ENCODE measurements around the gene SLC46A2.

Gene SLC46A2

GRCh38 chr9:112867275-112867991 lies 23.2 kb downstream of the SLC46A2 start:
- no peak for TF ChIP-seq CTCF (IDR thresholded peaks at IDR 0.05; ENCODE audit: low read depth, low read length)

DNA sequence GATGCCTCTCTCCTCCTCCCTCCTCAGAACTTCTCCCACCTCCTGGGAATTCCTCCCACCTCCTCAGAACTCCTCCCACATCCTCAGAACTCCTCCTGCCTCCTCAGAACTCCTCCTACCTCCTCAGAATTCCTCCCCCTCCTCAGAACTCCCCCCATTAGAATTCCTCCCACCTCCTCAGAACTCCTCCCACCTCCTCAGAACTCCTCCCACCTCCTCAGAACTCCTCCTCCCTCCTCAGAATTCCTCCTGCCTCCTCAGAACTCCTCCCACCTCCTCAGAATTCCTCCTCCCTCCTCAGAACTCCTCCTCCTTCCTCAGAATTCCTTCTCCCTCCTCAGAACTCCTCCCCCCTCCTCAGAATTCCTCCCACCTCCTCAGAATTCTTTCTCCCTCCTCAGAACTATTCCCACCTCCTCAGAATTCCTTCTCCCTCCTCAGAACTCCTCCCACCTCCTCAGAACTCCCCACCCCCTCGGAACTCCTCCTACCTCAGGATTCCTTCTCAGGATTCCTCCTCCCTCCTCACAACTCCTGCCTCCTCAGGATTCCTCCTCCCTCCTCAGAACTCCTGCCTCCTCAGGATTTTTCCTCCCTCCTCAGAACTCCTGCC lies 23.9 kb downstream of the SLC46A2 start:
- TF ChIP-seq CTCF (IDR thresholded peaks at IDR 0.05; ENCODE audit: low read depth, low read length) = no peak
- no peak overlapping the region for H3K4me3 ChIP-seq (ENCODE audit: low read depth, low read length)

More at GRCh38 chr9:112867275-112867991, 23.2 kb downstream of the SLC46A2 start:
- 0 out of 2 replicates have a peak overlapping the region, but pooled peaks have one; percentile 19 for H3K4me3 ChIP-seq (ENCODE audit: low read depth, low read length)

GRCh38 chr9:112864982-112865381 lies 25.7 kb downstream of the SLC46A2 start:
- H3K4me3 ChIP-seq (ENCODE audit: low read depth, low read length) = no peak overlapping the region
- TF ChIP-seq CTCF (IDR thresholded peaks at IDR 0.05; ENCODE audit: low read depth, low read length) = no peak

- no peak overlapping the region for H3K4me3 ChIP-seq (ENCODE audit: low read depth, low read length)
- no peak for TF ChIP-seq CTCF (IDR thresholded peaks at IDR 0.05; ENCODE audit: low read depth, low read length)
Measured at GRCh38 chr9:112864403-112864802, 26.3 kb downstream of the SLC46A2 start.

- no peak overlapping the region for H3K4me3 ChIP-seq (ENCODE audit: low read depth, low read length)
- TF ChIP-seq CTCF (IDR thresholded peaks at IDR 0.05; ENCODE audit: low read depth, low read length) = no peak
Measured at GRCh38 chr9:112863746-112864145, 26.9 kb downstream of the SLC46A2 start.

GRCh38 chr9:112863214-112863613 lies 27.5 kb downstream of the SLC46A2 start:
- TF ChIP-seq CTCF (IDR thresholded peaks at IDR 0.05; ENCODE audit: low read depth, low read length) = no peak

More at GRCh38 chr9:112863214-112863613, 27.5 kb downstream of the SLC46A2 start:
- H3K4me3 ChIP-seq (ENCODE audit: low read depth, low read length) = no peak overlapping the region

All from WI38 (cell line).